Frontal cortex (tissue), 4 donors: ENCODE results near the gene LGALS14. TPM values are rescaled to one million over a fixed set of nuclear protein-coding genes. Genes with fewer than 3 reads are reported as not detected.

Source experiments
- DNase-seq, 2 donors: peaks; one replicate each; pipeline ENCODE4 v3.0.0; 2012; ENCODE audit warnings: low spot score in 2 of 2
- FAIRE-seq: peaks from 2 replicates; lab custom pipeline; 2012; peaks lifted over from hg19 to GRCh38; lab: Jason Lieb, UNC
- small RNA-seq: library from RNA; depleted of rRNA; stranded (forward); fragments of <200 nt; gene quantifications from one replicate; pipeline ENCODE3, GENCODE V24; 2014
- total RNA-seq: library from RNA; depleted of rRNA; stranded (reverse); fragments of >200 nt; gene quantifications from one replicate; pipeline ENCODE4 v1.2.3, GENCODE V29; 2014
- donor health status: control.
- donor health status: control.
- donor health status: control.

Gene LGALS14
- total RNA-seq, 1 donor from 2014 or later: not detected

DNA sequence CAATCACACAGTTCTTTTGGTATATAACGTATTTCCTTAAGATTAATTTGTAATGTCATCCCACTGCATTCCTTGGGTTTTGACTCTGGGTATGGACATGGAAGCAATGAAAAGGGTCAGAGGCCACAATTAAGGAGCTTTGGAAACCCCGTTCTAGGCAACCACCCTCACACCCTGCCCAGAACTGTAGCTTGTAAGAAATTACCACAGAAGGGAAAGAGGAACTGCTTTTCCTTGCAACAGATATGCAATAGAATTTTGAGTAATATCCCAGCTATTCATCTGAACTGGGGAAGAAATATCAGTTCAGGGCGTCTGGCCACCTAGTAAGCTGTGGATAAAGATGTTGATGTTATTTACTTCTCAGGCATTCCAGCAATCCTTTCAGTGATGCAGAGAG is 34.5 kb downstream of the LGALS14 start:
- no peak for DNase-seq
- no peak for FAIRE-seq

- FAIRE-seq: no peak
- DNase-seq: no peak
Observed at GRCh38 chr19:39740395-39740794, 36.1 kb downstream of the LGALS14 start.

DNA sequence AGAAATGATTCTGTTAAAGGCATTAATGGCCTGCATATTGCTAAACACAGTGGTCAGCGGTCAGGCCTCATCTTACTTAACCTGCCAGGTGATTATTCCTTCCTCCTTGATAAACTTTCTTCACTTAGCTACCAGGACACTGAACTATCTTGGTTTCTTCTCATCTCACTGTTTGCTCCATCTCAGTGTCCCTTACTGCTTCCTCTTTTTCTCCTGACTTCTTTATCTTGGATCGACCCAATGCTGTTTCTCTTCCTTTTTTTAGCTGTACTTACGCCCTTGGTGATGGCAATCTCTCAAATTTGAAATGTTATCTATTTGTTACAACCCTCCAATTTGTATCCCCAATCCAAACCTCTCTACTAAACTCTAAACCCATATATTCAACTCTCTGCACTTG is 41.4 kb downstream of the LGALS14 start:
- DNase-seq (no peak), FAIRE-seq (no peak)

- FAIRE-seq (no peak), DNase-seq (no peak)
Observed at GRCh38 chr19:39746836-39747529, 42.7 kb downstream of the LGALS14 start.

GRCh38 chr19:39749981-39750380 is 45.7 kb downstream of the LGALS14 start:
- DNase-seq (no peak), FAIRE-seq (no peak)

- no peak for FAIRE-seq
Observed at GRCh38 chr19:39752390-39752789, 48.1 kb downstream of the LGALS14 start.

DNA sequence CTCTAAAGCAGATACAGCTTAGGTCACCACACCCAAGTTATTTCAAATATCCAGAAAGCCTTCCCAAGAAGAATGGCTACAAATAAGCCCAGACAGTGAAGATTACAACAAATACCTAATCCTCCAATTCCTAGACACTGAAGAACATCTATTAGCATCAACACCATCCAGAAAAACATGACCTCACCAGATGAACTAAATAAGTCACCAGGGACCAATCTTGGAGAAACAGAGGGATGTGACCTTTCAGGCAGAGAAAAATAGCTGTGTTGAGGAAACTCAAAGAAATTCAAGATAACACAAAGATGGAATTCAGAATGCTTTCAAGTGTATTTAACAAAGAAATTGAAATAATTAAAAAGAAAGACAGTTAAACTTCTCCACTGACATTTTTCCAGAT is 48.5 kb downstream of the LGALS14 start:
- FAIRE-seq: no peak

More at GRCh38 chr19:39752390-39752789, 48.1 kb downstream of the LGALS14 start:
- DNase-seq: no peak

GRCh38 chr19:39754544-39754943 is 50.3 kb downstream of the LGALS14 start:
- DNase-seq (no peak), FAIRE-seq (no peak)

More for the DNA sequence above, 48.5 kb downstream of the LGALS14 start:
- no peak for DNase-seq

GRCh38 chr19:39754971-39755370 is 50.7 kb downstream of the LGALS14 start:
- DNase-seq (no peak), FAIRE-seq (no peak)

Small RNAs within 50 kb of the gene (small RNA-seq; reads per million reads assigned to genes)
- not detected for gene RPS29P27

Other genes with a start within 250 kb of the LGALS14 start
- 43.2 TPM for gene TIMM50, start 223.6 kb upstream of the LGALS14 start, total RNA-seq
- 13.9 TPM for gene DLL3, start 205.5 kb upstream of the LGALS14 start, total RNA-seq
- gene SELENOV, start 189.3 kb upstream of the LGALS14 start, total RNA-seq: 0.41 TPM
- 24.1 TPM for gene EID2B, start 171.6 kb upstream of the LGALS14 start, total RNA-seq
- gene EID2, start 164.3 kb upstream of the LGALS14 start, total RNA-seq: 22.4 TPM
- 0.82 TPM for gene LGALS13, start 102.0 kb upstream of the LGALS14 start, total RNA-seq
- gene LGALS16, start 48.6 kb upstream of the LGALS14 start, total RNA-seq: not detected
- gene CLC, start 33.5 kb downstream of the LGALS14 start, total RNA-seq: not detected
- not detected for gene LEUTX, start 74.4 kb downstream of the LGALS14 start, total RNA-seq
- 15.5 TPM for gene DYRK1B, start 129.7 kb downstream of the LGALS14 start, total RNA-seq
- 295 TPM for gene FBL, start 141.9 kb downstream of the LGALS14 start, total RNA-seq
- 0.82 TPM for gene FCGBP, start 230.2 kb downstream of the LGALS14 start, total RNA-seq